Mesendoderm (in vitro differentiated cells): ENCODE data around the gene SLC2A11.

Experiments used
- DNase-seq: peaks from one replicate; pipeline ENCODE4 v3.0.0; 2013
- H2AK5ac ChIP-seq: 2 replicates; pipeline ENCODE4 v1.6.1; 2013; ENCODE audit warnings: low read length, inconsistent platforms
- H2BK120ac ChIP-seq: 2 replicates; pipeline ENCODE4 v1.6.1; 2013; ENCODE audit warnings: low read depth, mild to moderate bottlenecking, low read length, moderate library complexity, mixed read lengths
- H2BK15ac ChIP-seq: replicated peaks from 2 replicates; pipeline ENCODE4 v1.6.1; 2013; ENCODE audit warnings: low read depth, mild to moderate bottlenecking, moderate library complexity
- H2BK5ac ChIP-seq: 2 replicates; pipeline ENCODE4 v1.6.1; 2013; ENCODE audit warnings: low read length, inconsistent platforms
- H3K18ac ChIP-seq: 2 replicates; pipeline ENCODE4 v1.6.1; 2013; ENCODE audit warnings: mild to moderate bottlenecking, low read length, mixed read lengths
- H3K23ac ChIP-seq: one replicate; pipeline ENCODE4 v1.6.1; 2013; ENCODE audit warnings: low read length
- H3K27ac ChIP-seq: 2 replicates; pipeline ENCODE4 v1.5.1; 2013; ENCODE audit warnings: low read depth, mild to moderate bottlenecking, inconsistent platforms, low read length, moderate library complexity
- H3K27me3 ChIP-seq: 2 replicates; pipeline ENCODE4 v1.6.1; 2013; ENCODE audit warnings: low read length, control low read depth, mild to moderate bottlenecking, inconsistent platforms; ENCODE audit not compliant: insufficient read depth, poor library complexity
- H3K36me3 ChIP-seq: 2 replicates; pipeline ENCODE4 v1.6.1; 2013; ENCODE audit warnings: low read length, inconsistent platforms; ENCODE audit not compliant: control insufficient read depth, insufficient read depth
- H3K4ac ChIP-seq: one replicate; pipeline ENCODE4 v1.6.1; 2013; ENCODE audit warnings: low read depth, mild to moderate bottlenecking, low read length, moderate library complexity
- H3K4me1 ChIP-seq: 2 replicates; pipeline ENCODE4 v1.6.1; 2013; ENCODE audit warnings: low read depth, low read length, inconsistent platforms; ENCODE audit not compliant: control insufficient read depth
- H3K4me2 ChIP-seq: 2 replicates; pipeline ENCODE4 v1.6.1; 2013; ENCODE audit warnings: low read length
- H3K4me3 ChIP-seq: 2 replicates; pipeline ENCODE4 v1.5.1; 2013; ENCODE audit warnings: mild to moderate bottlenecking, low read length
- H3K56ac ChIP-seq: one replicate; pipeline ENCODE4 v1.6.1; 2013; ENCODE audit warnings: low read length
- H3K79me1 ChIP-seq: 2 replicates; pipeline ENCODE4 v1.6.1; 2013; ENCODE audit warnings: low read length, inconsistent platforms
- H3K79me2 ChIP-seq: 2 replicates; pipeline ENCODE4 v1.6.1; 2013; ENCODE audit warnings: mild to moderate bottlenecking, low read length; ENCODE audit not compliant: control insufficient read depth, insufficient read depth
- H3K9ac ChIP-seq: 2 replicates; pipeline ENCODE4 v1.6.1; 2013; ENCODE audit warnings: low read length, inconsistent platforms
- H4K5ac ChIP-seq: one replicate; pipeline ENCODE4 v1.6.1; 2013; ENCODE audit warnings: low read length
- H4K8ac ChIP-seq: one replicate; pipeline ENCODE4 v1.6.1; 2013; ENCODE audit warnings: low read depth, mild to moderate bottlenecking, control low read depth, low read length, moderate library complexity
- WGBS: extraction: QIAGEN DNeasy Blood & Tissue Kit; methylation state at CpG from one replicate; pipeline ENCODE4 v1.1.7; 2013; ENCODE audit warnings: low lambda C conversion rate, missing lambda C conversion rate; ENCODE audit not compliant: insufficient coverage; ENCODE audit errors: extremely low coverage; 5-methylcytosine and 5-hydroxymethylcytosine counted together

SLC2A11 gene

DNA sequence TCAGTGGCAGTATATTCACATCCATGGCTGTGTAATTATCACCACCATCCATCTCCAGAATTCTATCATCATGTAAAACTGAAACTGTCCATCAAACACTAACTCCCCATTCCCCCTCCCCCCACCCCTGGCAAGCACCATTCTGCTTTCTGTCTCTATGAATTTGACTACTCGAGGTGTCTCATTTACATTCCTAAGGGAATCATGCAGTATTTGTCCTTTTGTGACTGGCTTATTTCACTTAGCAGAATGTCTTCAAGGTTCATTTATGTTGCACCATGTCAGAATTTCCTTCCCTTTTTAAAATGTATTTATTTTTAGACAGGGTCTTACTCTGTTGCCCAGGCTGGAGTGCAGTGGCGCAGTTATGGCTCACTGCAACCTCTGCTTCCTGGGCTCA is 39.1 kb upstream of the SLC2A11 start:
- no peak overlapping the region for H4K8ac ChIP-seq
- H3K18ac ChIP-seq = no peak overlapping the region
- H2BK15ac ChIP-seq = no peak overlapping the region
- H2BK120ac ChIP-seq = no peak overlapping the region
- no peak overlapping the region for H3K27ac ChIP-seq
- no peak overlapping the region for H3K4me2 ChIP-seq
- no peaks in the 10 kb centered on the region for H3K79me1 ChIP-seq
- no peaks in the 10 kb centered on the region for H3K79me2 ChIP-seq
- H3K4ac ChIP-seq = no peak overlapping the region
- no peak overlapping the region for H3K4me3 ChIP-seq
- no peak overlapping the region for H3K9ac ChIP-seq
- H3K23ac ChIP-seq = no peak overlapping the region
- H3K36me3 ChIP-seq = peaks cover 21% of the 10 kb centered on the region
- H3K56ac ChIP-seq = no peak overlapping the region
- H2AK5ac ChIP-seq = no peak overlapping the region
- no peaks in the 10 kb centered on the region for H3K4me1 ChIP-seq
- no peak for DNase-seq
- no CpG with 5 or more reads among the region's 2 CpGs for WGBS
- H4K5ac ChIP-seq = no peak overlapping the region
- no peaks in the 10 kb centered on the region for H3K27me3 ChIP-seq
- H2BK5ac ChIP-seq = no peak overlapping the region

GRCh38 chr22:23820748-23821211 is 36.9 kb upstream of the SLC2A11 start:
- no peak overlapping the region for H4K8ac ChIP-seq
- H3K4me1 ChIP-seq = no peaks in the 10 kb centered on the region
- no peak overlapping the region for H2BK5ac ChIP-seq
- WGBS = no CpG with 5 or more reads among the region's 4 CpGs
- H2BK120ac ChIP-seq = no peak overlapping the region
- H3K36me3 ChIP-seq = peaks cover 27% of the 10 kb centered on the region
- H3K27me3 ChIP-seq = no peaks in the 10 kb centered on the region
- H3K56ac ChIP-seq = no peak overlapping the region
- no peak overlapping the region for H3K9ac ChIP-seq
- H3K27ac ChIP-seq = no peak overlapping the region
- DNase-seq = no peak
- no peaks in the 10 kb centered on the region for H3K79me2 ChIP-seq
- H3K4me2 ChIP-seq = no peak overlapping the region
- H3K4me3 ChIP-seq = no peak overlapping the region
- no peak overlapping the region for H2BK15ac ChIP-seq
- no peak overlapping the region for H3K4ac ChIP-seq
- H3K23ac ChIP-seq = no peak overlapping the region
- no peak overlapping the region for H2AK5ac ChIP-seq
- H3K79me1 ChIP-seq = no peaks in the 10 kb centered on the region
- no peak overlapping the region for H3K18ac ChIP-seq
- H4K5ac ChIP-seq = no peak overlapping the region

DNA sequence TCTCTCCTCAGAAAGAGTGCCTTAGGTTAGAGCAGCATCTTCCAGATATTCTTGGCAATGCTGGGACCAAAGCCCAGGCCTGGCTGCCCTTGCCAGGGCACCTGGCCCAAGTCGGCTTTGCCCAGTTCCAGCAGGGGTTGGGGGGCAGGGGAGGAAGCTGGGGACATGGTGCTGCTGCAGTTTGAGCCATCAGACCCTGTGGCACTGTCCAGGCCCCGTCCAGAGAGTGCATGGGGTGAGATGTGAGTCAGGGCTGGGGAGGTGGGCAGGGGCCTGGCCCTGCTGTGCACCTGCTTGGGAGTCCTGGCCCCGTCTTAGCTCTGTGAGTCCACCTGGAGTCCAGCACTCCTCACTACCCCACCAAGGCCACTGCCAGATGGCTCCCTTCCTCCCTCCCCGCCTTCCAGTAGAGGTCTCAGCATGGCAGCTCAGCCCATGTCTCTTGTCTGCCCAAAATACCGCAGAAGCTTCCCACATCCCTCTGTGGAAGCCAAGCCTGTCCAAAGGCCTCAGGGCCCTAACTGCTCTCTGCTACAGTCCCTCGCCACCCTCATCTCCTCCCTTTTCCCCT is 35.5 kb upstream of the SLC2A11 start:
- peaks cover 21% of the 10 kb centered on the region for H3K36me3 ChIP-seq

GRCh38 chr22:23823331-23823791 is 34.3 kb upstream of the SLC2A11 start:
- H4K8ac ChIP-seq = no peak overlapping the region
- peaks cover 21% of the 10 kb centered on the region for H3K36me3 ChIP-seq
- H3K4me3 ChIP-seq = no peak overlapping the region
- no peak overlapping the region for H3K18ac ChIP-seq
- H3K27me3 ChIP-seq = no peaks in the 10 kb centered on the region
- no peak overlapping the region for H3K56ac ChIP-seq
- no peak overlapping the region for H3K9ac ChIP-seq
- DNase-seq = no peak
- no peak overlapping the region for H2BK120ac ChIP-seq
- no peak overlapping the region for H3K4ac ChIP-seq
- no peak overlapping the region for H3K23ac ChIP-seq
- H2BK5ac ChIP-seq = no peak overlapping the region
- no peak overlapping the region for H3K27ac ChIP-seq
- H2BK15ac ChIP-seq = no peak overlapping the region
- no CpG with 5 or more reads among the region's 14 CpGs for WGBS
- H3K4me1 ChIP-seq = no peaks in the 10 kb centered on the region
- H4K5ac ChIP-seq = no peak overlapping the region
- H3K4me2 ChIP-seq = no peak overlapping the region
- no peaks in the 10 kb centered on the region for H3K79me2 ChIP-seq
- H2AK5ac ChIP-seq = no peak overlapping the region
- H3K79me1 ChIP-seq = no peaks in the 10 kb centered on the region

More for the DNA sequence above, 35.5 kb upstream of the SLC2A11 start:
- Histone ChIP-seq H3K4me2 (no peak overlapping the region), H3K18ac (no peak overlapping the region), H2BK5ac (no peak overlapping the region), H3K9ac (no peak overlapping the region), H3K79me1 (no peaks in the 10 kb centered on the region), H3K56ac (no peak overlapping the region), H3K23ac (no peak overlapping the region), H3K79me2 (no peaks in the 10 kb centered on the region), H4K5ac (no peak overlapping the region), H3K27me3 (no peaks in the 10 kb centered on the region), H2AK5ac (no peak overlapping the region), H3K4me3 (no peak overlapping the region), H3K4ac (no peak overlapping the region), H3K4me1 (no peaks in the 10 kb centered on the region), H3K27ac (no peak overlapping the region), H4K8ac (no peak overlapping the region), H2BK15ac (no peak overlapping the region), H2BK120ac (no peak overlapping the region)
- no peak for DNase-seq
- no CpG with 5 or more reads among the region's 6 CpGs for WGBS

- H3K27ac ChIP-seq = no peak overlapping the region
- H3K4me2 ChIP-seq = no peak overlapping the region
- peaks cover 21% of the 10 kb centered on the region for H3K36me3 ChIP-seq
These were observed 33.0 kb upstream of the SLC2A11 start for GRCh38 chr22:23824476-23825245.

More at GRCh38 chr22:23824476-23825245, 33.0 kb upstream of the SLC2A11 start:
- no peaks in the 10 kb centered on the region for H3K79me1 ChIP-seq
- H3K79me2 ChIP-seq = no peaks in the 10 kb centered on the region
- no peak overlapping the region for H2AK5ac ChIP-seq
- no CpG with 5 or more reads among the region's 13 CpGs for WGBS
- no peak overlapping the region for H3K9ac ChIP-seq
- H4K5ac ChIP-seq = no peak overlapping the region
- H2BK120ac ChIP-seq = no peak overlapping the region
- H2BK5ac ChIP-seq = no peak overlapping the region
- no peaks in the 10 kb centered on the region for H3K4me1 ChIP-seq
- H3K18ac ChIP-seq = no peak overlapping the region
- no peak overlapping the region for H3K4ac ChIP-seq
- no peak overlapping the region for H3K23ac ChIP-seq
- H3K4me3 ChIP-seq = no peak overlapping the region
- no peak overlapping the region for H3K56ac ChIP-seq
- H4K8ac ChIP-seq = no peak overlapping the region
- no peak overlapping the region for H2BK15ac ChIP-seq
- no peaks in the 10 kb centered on the region for H3K27me3 ChIP-seq
- no peak for DNase-seq
